Smooth muscle cell of bladder (primary cell): Measurements from ENCODE around the gene SLC45A1. TPM values are rescaled to one million over a fixed set of nuclear protein-coding genes. Genes with fewer than 3 reads are reported as not detected.

Experiments
- total RNA-seq: library from RNA; depleted of rRNA; stranded (reverse); fragments of >200 nt; gene quantifications from 2 replicates; pipeline ENCODE4 v1.2.3, GENCODE V29; 2014

SLC45A1 gene
- 1.7 and 2.0 TPM in 2 replicates for total RNA-seq

DNA sequence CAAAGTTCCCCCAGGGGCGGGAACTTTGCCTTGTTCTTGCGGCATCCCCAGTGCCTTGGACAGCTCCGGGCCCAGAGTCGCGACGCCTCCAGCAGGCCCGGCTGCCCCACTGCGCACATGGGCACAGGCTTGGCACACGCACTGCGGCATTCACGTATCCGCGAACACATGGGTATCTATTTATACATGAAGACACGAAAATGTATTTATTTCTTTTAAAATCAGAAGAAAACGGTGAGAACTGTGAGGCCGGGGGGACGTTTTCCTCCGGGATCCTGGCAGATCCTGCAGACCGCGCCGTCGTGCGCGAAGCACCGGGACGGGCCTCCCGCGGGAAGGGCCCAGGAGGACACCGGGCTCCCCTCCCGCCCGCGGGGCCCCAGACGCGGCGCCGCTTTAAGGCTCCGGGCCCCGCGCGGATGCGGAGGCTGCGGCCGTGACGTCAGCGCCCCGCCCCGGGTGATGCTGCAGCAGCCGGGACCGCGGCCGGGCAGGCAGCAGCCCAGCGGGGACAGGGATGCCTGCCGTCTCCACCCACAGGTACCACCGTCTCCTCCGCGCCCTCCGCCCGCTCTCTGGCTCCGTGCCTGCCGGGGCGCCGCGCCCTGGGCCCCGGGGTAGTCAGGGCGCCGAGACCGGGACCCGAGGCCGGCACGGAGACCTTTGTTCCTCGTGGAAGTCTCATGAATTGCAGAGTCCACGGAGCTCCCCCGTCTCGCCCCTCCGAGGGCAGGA is at the start of gene SLC45A1:
TSS of gene SLC45A1 (plus strand) at position 468 of the 735 bp plus-strand sequence. CDS start 6,216 bp downstream, outside the sequence.

